Esophagus (tissue), 2 donors: Measurements from ENCODE around the gene ZNF600. TPM values are rescaled to one million over a fixed set of nuclear protein-coding genes. Genes with fewer than 3 reads are reported as not detected.
"Not testable (repeated sequence)": the region's sequence is repeated elsewhere in the genome, so short reads cannot be mapped to it uniquely, and the experiment has no call there.

Experiments used
- H3K27ac ChIP-seq, 2 donors: one replicate each; pipeline ENCODE4 v1.5.1; 2013; ENCODE audit warnings: low read depth in 2 of 2, mild to moderate bottlenecking in 2 of 2, inconsistent platforms in 1 of 2, low read length in 1 of 2, moderate library complexity in 1 of 2
- H3K27me3 ChIP-seq, 2 donors: one replicate each; pipeline ENCODE4 v1.6.1; 2013; ENCODE audit warnings: low read length in 2 of 2, control low read depth in 1 of 2, mild to moderate bottlenecking in 1 of 2; ENCODE audit not compliant: insufficient read depth in 2 of 2, control insufficient read depth in 1 of 2
- H3K36me3 ChIP-seq, 2 donors: one replicate each; pipeline ENCODE4 v1.6.1; 2013; ENCODE audit warnings: low read length in 1 of 2; ENCODE audit not compliant: control insufficient read depth in 2 of 2, insufficient read depth in 2 of 2
- H3K4me1 ChIP-seq, 2 donors: one replicate each; pipeline ENCODE4 v1.6.1; 2013; ENCODE audit warnings: low read length in 1 of 2; ENCODE audit not compliant: control insufficient read depth in 2 of 2, insufficient read depth in 2 of 2
- H3K4me3 ChIP-seq, 2 donors: one replicate each; pipeline ENCODE4 v1.5.1; 2013; ENCODE audit warnings: low read length in 2 of 2, mild to moderate bottlenecking in 2 of 2, low read depth in 1 of 2, moderate library complexity in 1 of 2
- H3K9me3 ChIP-seq, 2 donors: one replicate each; pipeline ENCODE4 v1.6.1; 2013; ENCODE audit warnings: mild to moderate bottlenecking in 2 of 2, low read depth in 1 of 2, low read length in 1 of 2, moderate library complexity in 1 of 2; ENCODE audit not compliant: control insufficient read depth in 2 of 2, insufficient read depth in 1 of 2
- WGBS, 2 donors: extraction: QIAGEN DNeasy Blood & Tissue Kit; methylation state at CpG; one replicate each; pipeline ENCODE4 v1.1.7; 2013; 5-methylcytosine and 5-hydroxymethylcytosine counted together
- polyA plus RNA-seq, 2 donors: library from polyadenylated mRNA; stranded (reverse); fragments of 200-250 nt; gene quantifications; one replicate each; pipeline ENCODE4 v1.2.3, GENCODE V29; 2013
- donor health status: healthy with polysubstance abuse.
- donor health status: Bipolar disorder and iron deficiency.

ZNF600 gene
- polyA plus RNA-seq, 2 donors, result 8.2 to 15.6 TPM

- H3K4me3 ChIP-seq, result no peak overlapping the region
- no peaks in the 10 kb centered on the region for H3K4me1 ChIP-seq
- H3K27ac ChIP-seq, result no peak overlapping the region
- WGBS, 2 donors, result 87 to 89% methylated on average over 19 to 24 of the region's 24 CpGs
- H3K27me3 ChIP-seq, result no peaks in the 10 kb centered on the region
- H3K36me3 ChIP-seq, result peaks cover 4 to 11% of the 10 kb centered on the region in 2 donors
- H3K9me3 ChIP-seq, result peaks cover 2 to 11% of the 10 kb centered on the region in 2 donors
Observed at GRCh38 chr19:52725528-52725961, 61.0 kb downstream of the ZNF600 start.

GRCh38 chr19:52724701-52725514 lies 61.7 kb downstream of the ZNF600 start:
- no peaks in the 10 kb centered on the region for H3K27me3 ChIP-seq
- no peak overlapping the region for H3K27ac ChIP-seq
- peaks cover 3 to 13% of the 10 kb centered on the region in 2 donors for H3K9me3 ChIP-seq
- no peaks in the 10 kb centered on the region for H3K4me1 ChIP-seq
- no peak overlapping the region for H3K4me3 ChIP-seq
- peaks cover 4 to 13% of the 10 kb centered on the region in 2 donors for H3K36me3 ChIP-seq
- 84 to 90% methylated on average over 23 of the region's 23 CpGs for WGBS, 2 donors

- not testable (repeated sequence) for H3K4me3 ChIP-seq, H3K27me3 ChIP-seq, H3K4me1 ChIP-seq, H3K27ac ChIP-seq
- WGBS, 2 donors, result 74 to 83% methylated on average over 9 of the region's 9 CpGs
- H3K36me3 ChIP-seq, result peaks cover 4 to 13% of the 10 kb centered on the region in 2 donors
- peaks cover 3 to 13% of the 10 kb centered on the region in 2 donors for H3K9me3 ChIP-seq
Observed at GRCh38 chr19:52723907-52724598, 62.5 kb downstream of the ZNF600 start.

DNA sequence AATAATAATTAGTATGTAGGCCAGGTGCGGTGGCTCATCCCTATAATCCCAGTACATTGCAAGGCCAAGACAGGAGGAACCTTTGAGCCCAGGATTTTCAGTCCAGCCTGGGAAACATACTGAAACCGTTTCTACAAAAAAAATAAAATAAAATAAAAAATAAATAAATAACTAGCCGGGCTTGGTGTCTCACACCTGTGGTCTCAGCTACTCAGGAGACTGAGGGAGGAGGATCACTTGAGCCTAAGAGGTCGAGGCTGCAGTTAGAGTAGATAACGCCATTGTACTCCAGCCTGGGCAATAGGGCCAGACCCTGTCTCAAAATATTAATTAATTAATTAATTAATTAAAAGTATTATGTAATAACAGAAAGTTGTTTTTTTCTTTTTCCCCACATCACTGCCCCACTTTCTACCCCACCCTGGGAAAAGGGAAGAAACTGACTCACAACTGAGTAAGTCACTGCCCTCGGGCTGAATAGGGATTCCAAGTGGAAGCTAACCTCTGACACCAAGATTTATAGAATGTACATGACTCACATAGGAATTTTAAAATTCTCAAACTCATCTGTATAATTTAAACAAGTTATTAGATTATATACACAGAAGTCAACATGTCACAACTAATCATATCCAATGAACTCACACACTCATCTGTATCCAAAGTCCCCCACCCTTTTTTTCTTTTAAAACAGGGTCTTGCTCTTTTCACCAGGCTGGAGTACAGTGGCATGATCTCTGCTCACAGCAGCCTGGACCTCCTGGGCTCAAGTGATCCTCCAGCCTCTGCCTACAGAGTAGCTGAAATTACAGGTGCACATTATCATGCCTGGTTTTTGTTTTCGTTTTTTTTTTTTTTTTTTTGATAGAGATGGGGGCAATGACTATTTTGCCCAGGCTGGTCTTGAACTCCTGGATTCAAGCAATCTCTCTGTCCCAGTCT lies 64.3 kb downstream of the ZNF600 start:
- H3K4me1 ChIP-seq, result no peaks in the 10 kb centered on the region
- 77 to 80% methylated on average over 7 of the region's 7 CpGs for WGBS, 2 donors
- peaks cover 3 to 11% of the 10 kb centered on the region in 2 donors for H3K9me3 ChIP-seq
- no peak overlapping the region for H3K27ac ChIP-seq
- H3K36me3 ChIP-seq, result peaks cover 4 to 11% of the 10 kb centered on the region in 2 donors
- no peak overlapping the region for H3K4me3 ChIP-seq
- H3K27me3 ChIP-seq, result no peaks in the 10 kb centered on the region

- not testable (repeated sequence) for H3K27me3 ChIP-seq, H3K27ac ChIP-seq, H3K4me1 ChIP-seq, H3K4me3 ChIP-seq, H3K36me3 ChIP-seq, H3K9me3 ChIP-seq
- 97 to 98% methylated on average over 21 of the region's 21 CpGs for WGBS, 2 donors
Observed at GRCh38 chr19:52720541-52720940, 66.0 kb downstream of the ZNF600 start.

- no peaks in the 10 kb centered on the region for H3K4me1 ChIP-seq
- WGBS, 2 donors, result 65 to 74% methylated on average over 1 of the region's 1 CpG
- peaks cover 0 to 4% of the 10 kb centered on the region in 2 donors for H3K36me3 ChIP-seq
- H3K4me3 ChIP-seq, result no peak overlapping the region
- no peak overlapping the region for H3K27ac ChIP-seq
- peaks cover 3 to 10% of the 10 kb centered on the region in 2 donors for H3K9me3 ChIP-seq
- no peaks in the 10 kb centered on the region for H3K27me3 ChIP-seq
Observed at GRCh38 chr19:52716522-52716921, 70.1 kb downstream of the ZNF600 start.

- 49 to 66% methylated on average over 4 of the region's 4 CpGs for WGBS, 2 donors
- H3K4me3 ChIP-seq, H3K27ac ChIP-seq, H3K9me3 ChIP-seq, H3K27me3 ChIP-seq, H3K4me1 ChIP-seq, H3K36me3 ChIP-seq: not testable (repeated sequence)
Observed at GRCh38 chr19:52715902-52716301, 70.7 kb downstream of the ZNF600 start.

DNA sequence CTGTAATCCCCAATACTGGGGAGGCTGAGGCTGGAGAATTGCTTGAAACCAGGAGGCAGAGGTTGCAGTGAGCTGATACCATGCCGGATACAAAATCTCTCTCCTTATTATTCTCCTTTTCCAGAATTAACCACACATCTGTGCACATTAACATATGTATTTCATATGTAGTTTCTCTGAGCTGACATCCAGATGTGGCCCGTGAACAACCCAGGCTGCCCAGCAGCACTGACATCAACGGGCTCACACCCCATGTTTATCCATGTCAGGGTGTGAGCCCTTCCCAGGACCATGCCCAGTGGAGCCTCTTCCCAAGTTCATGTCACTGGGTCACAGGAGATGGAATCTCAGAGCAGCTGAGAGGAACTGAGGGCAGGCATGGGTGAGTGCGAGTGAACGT lies 71.3 kb downstream of the ZNF600 start:
- not testable (repeated sequence) for H3K27ac ChIP-seq, H3K36me3 ChIP-seq, H3K9me3 ChIP-seq, H3K4me1 ChIP-seq, H3K4me3 ChIP-seq, H3K27me3 ChIP-seq
- WGBS, 2 donors, result 82 to 90% methylated on average over 5 of the region's 5 CpGs
